GM12878 (cell line): ENCODE data around the gene STRA8. TPM values are rescaled to one million over a fixed set of nuclear protein-coding genes. Genes with fewer than 3 reads are reported as not detected.

Source experiments
- ATAC-seq: fragments of 200-7000 bp; cut with Tn5 transposase; 3 replicates; pipeline ENCODE4 v1.9.1; 2020; ENCODE audit warnings: mild to moderate bottlenecking, moderate library complexity
- BruUV-seq: library from RNA; stranded (reverse); fragments of 400-500 nt; replicated peaks from 2 replicates; lab custom pipeline; 2021; lab: Mats Ljungman, UMichigan
- CTCF ChIA-PET: fragments of 300-600 bp; sonication (Branson Sonifier 250); formaldehyde crosslinking; extraction: SDS; loops from one replicate; lab custom pipeline; 2021; ENCODE audit warnings: inconsistent platforms; lab: Yijun Ruan, JAX
- POLR2A ChIA-PET: fragments of 350-600 bp; formaldehyde crosslinking; extraction: SDS; loops from one replicate; lab custom pipeline; 2021; ENCODE audit warnings: inconsistent platforms; lab: Charles Lee
- RAD21 ChIA-PET: fragments of 300-600 bp; sonication (Branson Sonifier 250); formaldehyde crosslinking; loops from one replicate; lab custom pipeline; 2023; ENCODE audit warnings: antibody characterized with exemption; ENCODE audit not compliant: unreplicated experiment; lab: Charles Lee
- SMC1A ChIA-PET: fragments of 300-600 bp; sonication (Branson Sonifier 250); formaldehyde crosslinking; loops from one replicate; lab custom pipeline; 2023; ENCODE audit not compliant: unreplicated experiment, uncharacterized antibody; lab: Charles Lee
- DNase-seq: peaks from one replicate; pipeline ENCODE4 v3.0.0-alpha.2; 2011; ENCODE audit warnings: low read depth, low spot score
- FAIRE-seq: peaks from 3 replicates; lab custom pipeline; 2011; peaks lifted over from hg19 to GRCh38; lab: Jason Lieb, UNC
- H2AFZ ChIP-seq: 2 replicates; pipeline ENCODE4 v1.6.0; 2011; ENCODE audit warnings: low read depth, low read length, control low read depth; ENCODE audit not compliant: control insufficient read depth
- H3K27ac ChIP-seq: 2 replicates; pipeline ENCODE4 v1.5.1; 2011; ENCODE audit warnings: control low read depth; ENCODE audit not compliant: control insufficient read depth, insufficient read depth
- H3K27me3 ChIP-seq, 2 experiments: replicated peaks in 1 of 2; 2 replicates each; pipeline versions ENCODE4 v1.6.0 to v1.6.1; 2011; ENCODE audit warnings: low read length in 1 of 2; ENCODE audit not compliant: control insufficient read depth in 2 of 2, insufficient read depth in 2 of 2
- H3K36me3 ChIP-seq, 2 experiments: 2 replicates each; pipeline ENCODE4 v1.5.1; 2011; ENCODE audit warnings: low read length in 1 of 2; ENCODE audit not compliant: control insufficient read depth in 2 of 2, insufficient read depth in 2 of 2
- H3K4me1 ChIP-seq: 2 replicates; pipeline ENCODE4 v1.6.1; 2011; ENCODE audit warnings: mild to moderate bottlenecking, low read length, moderate library complexity, mixed read lengths; ENCODE audit not compliant: control insufficient read depth, insufficient read depth
- H3K4me2 ChIP-seq: 2 replicates; pipeline ENCODE4 v1.6.0; 2011; ENCODE audit warnings: control low read depth; ENCODE audit not compliant: control insufficient read depth, insufficient read depth
- H3K4me3 ChIP-seq: fragments of 200-600 bp; sonication (generic); 2 replicates; pipeline ENCODE4 v1.5.1; 2016
- H3K79me2 ChIP-seq: 2 replicates; pipeline ENCODE4 v1.6.0; 2011; ENCODE audit warnings: low read length; ENCODE audit not compliant: control insufficient read depth, insufficient read depth
- H3K9ac ChIP-seq: 2 replicates; pipeline ENCODE4 v1.8.0; 2011; ENCODE audit warnings: low read length, control low read depth, mixed read lengths; ENCODE audit not compliant: control insufficient read depth, insufficient read depth
- H3K9me3 ChIP-seq: replicated peaks from 3 replicates; pipeline ENCODE4 v1.5.1; 2011; ENCODE audit warnings: mild to moderate bottlenecking, low read length; ENCODE audit not compliant: control insufficient read depth, insufficient read depth
- H4K20me1 ChIP-seq: 2 replicates; pipeline ENCODE4 v1.6.0; 2011; ENCODE audit not compliant: control insufficient read depth, insufficient read depth
- ZNF24 ChIP-seq: fragments of 450-650 bp; IDR thresholded peaks from 2 replicates; pipeline ENCODE4 v1.6.1; 2017; ENCODE audit warnings: antibody characterized with exemption, mild to moderate bottlenecking
- ZNF687 ChIP-seq: fragments of 450-650 bp; IDR thresholded peaks from 2 replicates; pipeline ENCODE4 v1.6.1; 2017; ENCODE audit warnings: mild to moderate bottlenecking, moderate library complexity
- WGBS: methylation state at CpG from one replicate; pipeline ENCODE4 v1.1.6; 2016; ENCODE audit warnings: low lambda C conversion rate; ENCODE audit not compliant: insufficient replicate concordance, insufficient coverage; ENCODE audit errors: missing lambda C conversion rate; 5-methylcytosine and 5-hydroxymethylcytosine counted together
- in situ Hi-C: fragments of 300-500 bp; cut with MboI; formaldehyde crosslinking; loops from 9 replicates; pipeline ENCODE4 v1.14.3; 2018; ENCODE audit warnings: mixed read lengths
- intact Hi-C: fragments of 100-400 bp; cut with micrococcal nuclease; formaldehyde crosslinking; loops from one replicate; pipeline ENCODE4 v1.14.2; 2022; ENCODE audit not compliant: unreplicated experiment
- polyA plus RNA-seq, 11 experiments: library from polyadenylated mRNA; depleted of rRNA in 4 of 11; unstranded in 6 of 11; stranded (reverse) in 5 of 11; fragments of >200 nt; fragmentation: Nextera tagmentation in 4 of 11; fragmentation: Illumina TruSeq in 1 of 11; extraction: Ambion mirVana in 4 of 11; extraction: Trizol in 1 of 11; gene quantifications; 1 replicate in 1 of 11; 2 replicates in 10 of 11; pipeline versions ENCODE4 v1.2.1 to v1.2.3, GENCODE V29; 2011 to 2016; ENCODE audit warnings: inconsistent platforms in 2 of 11, missing spikeins in 2 of 11, low read depth in 1 of 11
- total RNA-seq, 4 experiments: library from RNA; depleted of rRNA in 3 of 4; stranded (reverse); fragments of >200 nt in 3 of 4; fragmentation: Illumina TruSeq in 1 of 4; extraction: Trizol in 1 of 4; gene quantifications; 2 replicates each; pipeline versions ENCODE4 v1.2.1 to v1.2.3, GENCODE V29; 2013 to 2021

STRA8 gene
- total and polyA plus RNA-seq, 10 of the 15 experiments (the other 5 are each of a cell fraction or from before 2014, with no cell fraction given), result 0.15 TPM; not detected in 9

- POLR2A ChIA-PET, result interaction anchor here (1.1 to 9.9 kb wide), 7 partner anchors 9 to 202 kb away, joined by 3 to 299 read pairs (median 12); partner anchors contain the start of genes CYREN, TMEM140 and WDR91
These were observed 43.7 kb upstream of the STRA8 start for GRCh38 chr7:135189961-135190360.

More at GRCh38 chr7:135189961-135190360, 43.7 kb upstream of the STRA8 start:
- Histone ChIP-seq H4K20me1 (no peaks in the 10 kb centered on the region), H3K4me2 (no peak overlapping the region), H3K36me3 (peaks cover 25 to 42% of the 10 kb centered on the region in 2 experiments), H3K27ac (no peak overlapping the region), H3K4me1 (peaks cover 33% of the 10 kb centered on the region), H3K9ac (no peak overlapping the region), H3K4me3 (no peak overlapping the region), H2AFZ (no peak overlapping the region), H3K27me3 (no peaks in the 10 kb centered on the region), H3K79me2 (peaks cover 32% of the 10 kb centered on the region), H3K9me3 (no peaks in the 10 kb centered on the region)
- ChIA-PET CTCF (interaction anchor here (1.8 to 10.2 kb wide), 3 partner anchors 11 to 17 kb away, joined by 6 to 135 read pairs (median 108); partner anchors contain the start of genes CYREN and WDR91), SMC1A (interaction anchor here (0.8 to 9.3 kb wide), 12 partner anchors 9 to 202 kb away, joined by 3 to 251 read pairs (median 6); partner anchors contain the start of genes CYREN and WDR91), RAD21 (interaction anchor here (0.7 to 8.4 kb wide), 10 partner anchors 9 to 202 kb away, joined by 3 to 230 read pairs (median 27); partner anchors contain the start of genes AGBL3, CYREN and WDR91)
- no peak for DNase-seq
- intact Hi-C loops (loop anchor here (5.0 kb wide), 1 partner anchor 82 kb away; no protein-coding TSS in a partner anchor), in situ Hi-C loops (no loop called here)
- FAIRE-seq, result no peak
- TF ChIP-seq ZNF24 (no peak), ZNF687 (0 out of 2 replicates have a peak, but pooled peaks have one; percentile 12)
- ATAC-seq, result no peak
- 99% methylated on average over 4 of the region's 4 CpGs for WGBS
- no TSS peak for BruUV-seq
